NCI-H2196 treated with DMSO at 0.1 percent for 48 hours (cell line): ENCODE results near the gene AP2A1.

ENCODE experiments used
- DNase-seq: peaks from one replicate; lab custom pipeline; 2025; ENCODE audit not compliant: unreplicated experiment; lab: John Stamatoyannopoulos, UW

AP2A1 gene

DNA sequence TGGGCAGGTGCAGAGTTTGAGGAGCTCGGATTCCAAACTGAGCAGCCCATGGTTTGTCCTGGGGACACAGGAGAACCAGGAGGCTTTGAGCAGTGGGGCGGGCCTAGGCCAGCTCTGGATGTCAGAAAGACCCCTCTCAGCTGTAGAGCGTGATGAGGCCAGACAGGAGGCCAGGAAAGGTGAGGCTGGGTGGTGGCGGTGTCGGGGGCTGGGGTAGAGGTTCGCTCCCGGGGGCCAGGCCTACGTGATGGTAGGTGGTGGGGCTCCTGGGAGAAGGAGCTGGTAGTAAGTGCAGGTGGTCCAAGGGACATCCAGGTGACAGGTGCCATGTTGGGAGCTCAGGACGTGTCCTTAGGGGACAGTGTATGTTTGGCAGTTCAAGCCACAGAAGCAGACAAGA, 70.6 kb downstream of the AP2A1 start:
- DNase-seq = no peak

DNA sequence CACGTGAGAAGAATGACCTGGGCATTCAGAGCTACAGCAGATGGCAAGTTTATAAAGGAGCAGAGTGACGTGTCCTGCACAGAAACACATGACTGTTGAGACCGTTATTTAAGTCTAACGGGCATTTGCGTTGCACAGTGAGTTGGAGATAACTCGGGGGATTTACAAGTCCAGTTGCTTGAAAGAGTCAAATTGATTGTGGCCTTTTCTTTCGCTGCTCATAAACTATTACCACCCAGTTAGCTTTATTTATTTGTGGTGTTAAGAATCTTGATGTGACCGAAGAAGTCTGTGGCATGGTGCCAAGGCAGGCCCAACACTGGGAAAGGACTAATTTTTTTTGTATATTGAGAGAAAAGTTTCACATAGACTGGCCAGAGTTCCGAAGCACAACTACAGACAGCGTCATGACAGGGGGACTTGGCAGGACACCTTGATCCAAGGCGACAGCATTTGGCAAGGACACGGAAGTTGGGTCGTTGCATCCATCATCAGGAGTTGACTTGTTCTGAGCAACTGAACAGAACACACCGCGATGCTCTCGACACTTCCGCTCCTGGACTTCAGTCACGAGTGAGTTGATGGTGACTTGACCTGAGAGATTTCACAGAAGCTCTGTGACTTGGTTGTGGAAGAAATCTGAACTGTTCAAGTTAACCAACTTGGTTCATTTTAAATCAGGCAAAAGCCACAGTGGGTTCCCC, 72.2 kb downstream of the AP2A1 start:
- DNase-seq = no peak

DNA sequence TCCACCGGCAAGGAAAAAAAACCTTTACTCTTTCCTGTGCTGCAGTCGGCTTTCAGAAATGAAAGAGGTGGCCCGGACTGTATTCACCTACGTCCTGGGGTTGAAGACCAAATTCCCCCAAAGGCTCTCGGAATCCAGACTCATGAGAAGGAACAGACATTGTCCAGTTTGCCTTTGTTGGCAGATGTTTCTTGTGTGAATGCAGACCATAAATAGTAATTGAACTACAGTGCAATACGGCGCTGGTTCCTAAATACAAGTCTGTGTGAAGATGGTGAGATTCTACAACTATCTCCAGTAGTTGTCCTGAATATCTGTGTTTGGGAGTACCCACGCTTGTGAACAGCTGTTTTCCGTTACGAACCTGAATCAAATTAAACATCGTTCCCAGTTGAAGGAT, 72.9 kb downstream of the AP2A1 start:
- DNase-seq = no peak

- no peak for DNase-seq
Observed at GRCh38 chr19:49840321-49840720, 73.5 kb downstream of the AP2A1 start.

DNA sequence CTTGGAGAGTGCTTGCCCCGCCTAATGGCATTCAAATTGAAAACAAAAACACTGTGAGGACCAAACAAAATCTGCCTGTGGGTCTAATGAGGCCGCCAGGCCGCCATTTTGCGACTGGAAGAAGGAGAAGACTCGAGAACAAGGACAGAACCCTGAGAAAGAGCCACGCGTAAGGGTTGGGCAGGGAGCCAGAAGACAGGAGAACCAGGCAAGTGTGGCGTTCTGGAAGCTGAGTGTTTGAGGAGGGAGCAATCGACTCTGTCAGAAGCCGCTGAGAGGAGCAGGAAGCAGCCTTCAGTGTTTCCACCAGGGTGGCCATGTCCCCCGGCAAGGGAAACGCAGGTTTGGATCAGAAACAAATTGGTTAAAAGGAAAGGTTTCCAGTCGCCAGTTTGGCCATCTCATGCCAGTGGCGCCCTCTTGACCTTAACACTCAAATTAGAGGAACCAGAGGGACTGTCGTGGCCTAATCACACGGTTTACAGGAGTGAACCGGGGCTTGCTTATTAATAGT, 74.0 kb downstream of the AP2A1 start:
- DNase-seq = no peak

DNA sequence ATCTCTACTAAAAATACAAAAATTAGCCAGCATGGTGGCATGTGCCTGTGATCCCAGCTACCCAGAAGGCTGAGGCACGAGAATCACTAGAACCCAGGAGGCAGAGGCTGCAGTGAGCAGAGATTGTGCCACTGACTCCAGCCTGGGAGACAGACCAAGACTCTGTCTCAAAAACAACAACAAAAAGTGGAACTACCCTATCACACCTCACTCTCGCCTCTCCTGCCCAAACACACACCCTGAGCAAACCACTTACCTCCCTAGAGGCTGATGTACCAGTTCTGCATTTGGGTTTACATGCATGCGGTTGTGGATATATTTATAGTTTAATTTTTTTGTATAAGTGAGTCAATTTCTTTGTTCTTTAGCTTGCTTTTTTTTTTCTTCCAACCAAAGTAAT, 76.5 kb downstream of the AP2A1 start:
- DNase-seq = no peak

DNA sequence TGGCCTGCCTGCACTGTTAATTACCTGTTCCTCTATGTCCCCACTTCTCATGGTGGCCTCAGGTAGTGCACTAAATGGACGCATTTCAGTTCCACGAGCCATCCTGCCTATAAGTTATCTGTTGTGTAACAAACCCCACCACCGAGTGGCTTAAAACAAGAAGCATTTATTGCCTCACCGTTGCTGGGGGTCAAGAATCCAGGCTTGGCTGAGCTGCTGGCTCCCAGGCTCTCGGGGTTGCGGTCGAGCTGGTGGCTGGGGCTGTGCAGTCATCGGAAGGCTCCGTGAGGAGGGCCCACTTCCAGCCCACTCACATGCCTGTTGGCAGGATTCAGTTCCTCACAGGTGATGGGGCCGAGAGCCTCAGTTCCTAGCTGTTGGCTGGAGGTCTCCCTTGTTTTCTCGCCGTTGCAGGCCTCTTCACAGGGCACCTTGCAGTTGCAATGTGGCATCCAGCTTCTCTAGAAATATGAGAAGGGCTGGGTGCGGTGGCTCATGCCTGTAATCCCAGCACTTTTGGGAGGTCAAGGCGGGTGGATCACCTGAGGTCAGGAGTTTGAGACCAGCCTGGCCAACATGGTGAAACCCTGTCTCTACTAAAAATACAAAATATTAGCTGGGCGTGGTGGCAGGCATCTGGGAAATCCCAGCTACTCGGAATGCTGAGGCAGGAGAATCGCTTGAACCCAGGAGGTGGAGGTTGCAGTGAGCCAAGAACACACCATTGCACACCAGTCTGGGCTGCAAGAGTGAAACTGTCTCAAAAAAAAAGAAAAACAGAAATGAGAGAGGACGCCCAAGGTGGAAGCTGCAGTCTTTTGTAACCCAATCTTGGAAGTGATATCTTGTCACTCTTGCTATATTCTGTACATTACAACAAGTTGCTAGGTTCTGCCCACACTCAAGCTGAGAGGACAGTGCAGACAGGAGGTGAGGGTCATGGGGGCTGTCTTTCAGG, 77.6 kb downstream of the AP2A1 start:
- DNase-seq = no peak

DNA sequence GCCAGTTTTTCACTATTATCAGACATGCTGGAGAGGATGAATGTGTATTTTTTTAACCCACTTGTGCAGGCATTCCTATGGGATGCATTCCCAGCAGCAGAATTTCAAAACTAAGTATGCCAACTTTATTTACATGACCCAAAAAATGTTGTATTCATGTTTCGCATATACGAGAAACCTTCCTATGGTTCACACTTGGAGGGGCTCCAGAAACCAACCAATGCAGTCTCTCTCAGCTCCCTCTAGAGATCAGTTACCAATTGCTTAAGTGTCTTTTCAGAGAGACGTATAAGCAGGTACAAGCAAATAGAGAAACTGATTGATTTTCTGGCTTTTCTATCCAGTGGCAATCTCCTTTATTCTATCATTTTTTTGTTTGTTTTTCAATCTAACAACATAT, 78.6 kb downstream of the AP2A1 start:
- DNase-seq = no peak

DNA sequence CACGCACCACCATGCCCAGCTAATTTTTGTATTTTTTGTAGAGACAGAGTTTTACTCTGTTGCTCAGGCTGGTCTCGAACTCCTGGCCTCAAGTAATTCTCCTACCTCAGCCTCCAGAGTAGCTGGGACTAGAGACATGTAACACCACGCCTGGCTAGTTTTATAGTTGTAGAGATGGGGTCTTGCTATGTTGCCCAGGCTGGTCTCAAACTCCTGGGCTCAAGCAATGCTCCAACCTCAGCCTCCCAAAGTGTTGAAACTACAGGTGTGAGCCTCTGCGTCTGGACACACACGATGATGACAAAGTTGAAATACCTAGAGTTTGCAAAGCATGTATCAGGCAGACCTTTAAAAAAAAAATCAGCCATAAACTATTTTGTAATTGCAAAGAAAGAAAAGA, 79.6 kb downstream of the AP2A1 start:
- no peak for DNase-seq

GRCh38 chr19:49847731-49848696, 81.2 kb downstream of the AP2A1 start:
- no peak for DNase-seq

GRCh38 chr19:49848938-49849337, 82.1 kb downstream of the AP2A1 start:
- no peak for DNase-seq

DNA sequence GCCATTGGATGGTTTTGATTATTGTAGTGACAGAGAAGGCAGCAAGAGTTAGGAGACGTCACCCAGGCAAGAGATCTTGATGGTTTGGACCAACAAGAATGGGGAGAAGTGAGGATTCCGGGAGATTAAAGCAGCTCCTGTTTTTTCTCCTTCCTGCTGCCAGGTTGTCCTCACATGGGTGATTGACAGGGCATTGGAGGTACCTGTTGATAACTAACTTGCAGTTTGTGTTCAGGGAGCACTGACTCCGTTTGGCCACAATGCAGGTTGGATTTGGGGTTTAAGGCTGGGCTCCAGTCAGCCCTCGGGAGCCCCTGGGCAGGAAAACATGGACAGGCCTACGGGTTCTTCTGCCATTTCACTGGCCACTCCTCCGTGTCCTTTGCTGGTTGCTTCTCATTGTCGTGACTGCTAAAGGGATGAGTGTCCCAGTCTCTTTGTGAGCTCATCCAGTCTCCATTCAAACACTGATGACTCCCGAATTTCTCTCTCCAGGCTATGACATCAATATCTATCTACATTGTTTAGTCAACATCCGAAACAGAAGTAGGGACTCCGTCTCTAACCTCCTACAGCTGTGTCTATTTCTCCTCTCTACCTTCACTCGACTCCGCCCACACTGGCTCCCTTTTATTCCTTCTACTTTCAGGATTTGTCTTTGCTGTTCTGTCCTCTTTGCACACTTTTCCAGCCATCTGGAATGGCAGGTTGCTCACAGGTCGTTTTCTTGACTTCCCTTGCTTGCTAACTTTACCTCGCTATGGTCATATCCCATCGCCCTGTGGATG, 82.8 kb downstream of the AP2A1 start:
- no peak for DNase-seq

DNA sequence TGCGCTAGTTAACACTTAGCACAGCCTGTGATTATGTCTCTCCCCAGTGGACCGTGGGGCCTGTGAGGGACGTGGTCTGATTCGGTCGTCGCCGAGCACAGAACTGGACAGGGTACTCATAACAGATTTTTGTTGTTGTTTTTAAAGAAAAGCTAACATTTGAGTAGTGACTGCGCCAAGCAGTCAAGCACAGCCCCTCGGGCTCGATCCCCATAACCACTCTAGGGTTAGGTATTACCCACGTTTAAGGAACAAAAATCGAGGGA, 83.4 kb downstream of the AP2A1 start:
- DNase-seq = no peak

DNA sequence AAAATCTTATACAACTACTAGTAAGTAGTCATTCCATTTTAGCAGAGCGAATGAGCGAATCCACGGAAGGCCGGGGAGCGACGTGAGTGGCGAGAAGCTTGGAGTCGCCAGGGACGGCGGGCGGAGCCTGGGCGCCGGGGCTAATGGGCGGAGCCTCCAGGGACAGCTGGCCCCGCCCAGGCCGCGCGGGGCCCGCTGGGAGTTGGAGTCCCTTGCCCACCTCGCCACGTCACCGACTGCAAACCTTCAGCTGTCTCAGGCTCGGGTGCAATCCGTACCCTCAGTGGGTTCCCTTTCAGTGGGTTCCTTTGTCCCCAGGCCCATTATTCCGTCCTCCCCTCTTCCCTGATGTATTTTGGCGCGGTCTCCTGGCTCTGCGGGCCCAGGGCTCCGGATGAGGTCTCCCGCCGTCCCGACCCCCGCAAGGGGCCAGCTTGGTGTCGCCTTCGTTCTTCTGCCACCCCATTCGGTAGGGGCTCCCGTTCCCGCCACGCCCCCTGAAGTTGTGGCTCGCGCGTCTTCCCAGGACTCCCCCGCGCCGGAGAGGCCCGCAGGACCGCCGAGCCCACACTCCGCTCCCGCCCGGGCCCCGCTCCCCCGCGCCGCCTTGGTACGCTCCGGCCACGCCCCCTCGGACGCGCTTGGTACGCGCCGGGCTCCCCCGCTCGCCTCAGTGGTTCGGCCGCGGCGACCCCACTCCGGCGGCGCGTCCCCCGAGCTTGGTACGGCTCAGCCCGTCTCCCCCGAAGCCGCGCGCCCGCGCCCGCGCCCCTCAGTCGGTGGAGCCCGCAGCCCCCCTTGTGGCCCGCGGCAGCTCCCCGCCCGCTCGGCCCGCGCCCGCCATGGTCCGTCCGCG, 83.9 kb downstream of the AP2A1 start, which contains the start of gene PTOV1:
PTOV1 (plus strand) TSS at position 673 of the 856 bp plus-strand sequence.
- DNase-seq = peak; percentile 90

DNA sequence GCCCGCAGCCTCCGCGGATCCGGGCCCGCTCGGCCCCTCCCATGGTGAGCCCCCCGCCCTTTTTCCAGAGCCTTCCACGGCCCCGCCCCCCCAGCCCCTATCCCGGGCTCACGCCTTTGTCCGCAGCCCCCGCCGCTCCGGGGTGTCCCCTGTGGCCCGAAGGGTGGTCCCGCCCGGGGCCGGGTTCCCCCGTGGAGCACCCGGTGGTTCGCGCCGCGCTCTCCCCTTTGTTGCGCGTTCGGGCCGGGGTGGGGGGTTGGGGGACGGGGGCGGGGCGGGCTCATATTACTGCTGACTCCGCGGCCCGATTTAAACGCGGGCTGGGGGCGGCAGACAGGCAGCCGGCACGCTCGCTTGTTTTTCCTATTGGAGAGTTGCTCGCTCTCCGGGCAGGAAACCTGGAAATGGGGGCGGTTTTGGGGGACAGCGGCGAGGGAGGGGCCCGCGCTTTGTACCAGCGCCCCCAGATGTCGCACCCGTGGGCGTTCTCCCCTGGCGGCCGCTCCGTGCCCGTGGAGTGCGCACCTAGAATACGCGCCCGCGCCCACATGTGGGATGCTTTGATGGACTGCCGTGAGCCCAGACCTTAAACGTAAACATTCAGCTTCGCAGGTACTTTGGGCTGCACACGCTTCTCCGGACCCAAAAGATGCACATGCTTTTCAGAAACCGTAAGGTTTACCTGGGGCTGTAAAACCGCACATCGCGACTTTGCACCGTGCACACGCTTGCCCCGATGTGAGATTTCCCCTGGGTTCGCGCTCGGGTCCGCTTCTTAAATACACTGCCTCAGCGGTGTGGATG, 84.9 kb downstream of the AP2A1 start:
- no peak for DNase-seq

DNA sequence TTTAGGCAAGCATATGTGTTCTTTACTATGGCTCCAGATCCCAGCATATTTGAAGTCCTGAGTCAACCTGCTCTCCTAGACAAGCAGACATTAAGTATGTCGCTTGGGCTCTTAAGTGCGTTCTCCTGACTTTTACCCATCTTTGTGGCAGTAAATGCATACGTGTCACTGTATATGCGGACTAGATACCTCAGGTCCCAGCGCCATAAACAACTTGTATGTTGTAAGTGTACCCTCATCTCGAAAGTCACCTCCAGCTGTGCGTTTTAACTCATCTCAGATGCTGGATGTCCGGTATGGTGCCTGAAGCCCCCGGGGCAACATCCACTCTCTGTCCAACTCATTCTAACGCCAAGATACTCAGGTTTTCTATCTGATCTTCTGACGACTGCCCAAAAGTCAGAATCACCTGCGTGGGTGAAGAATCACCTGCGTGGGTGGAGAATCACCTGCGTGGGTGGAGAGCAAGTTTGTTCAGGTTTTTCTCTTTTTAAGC, 85.9 kb downstream of the AP2A1 start:
- no peak for DNase-seq

DNA sequence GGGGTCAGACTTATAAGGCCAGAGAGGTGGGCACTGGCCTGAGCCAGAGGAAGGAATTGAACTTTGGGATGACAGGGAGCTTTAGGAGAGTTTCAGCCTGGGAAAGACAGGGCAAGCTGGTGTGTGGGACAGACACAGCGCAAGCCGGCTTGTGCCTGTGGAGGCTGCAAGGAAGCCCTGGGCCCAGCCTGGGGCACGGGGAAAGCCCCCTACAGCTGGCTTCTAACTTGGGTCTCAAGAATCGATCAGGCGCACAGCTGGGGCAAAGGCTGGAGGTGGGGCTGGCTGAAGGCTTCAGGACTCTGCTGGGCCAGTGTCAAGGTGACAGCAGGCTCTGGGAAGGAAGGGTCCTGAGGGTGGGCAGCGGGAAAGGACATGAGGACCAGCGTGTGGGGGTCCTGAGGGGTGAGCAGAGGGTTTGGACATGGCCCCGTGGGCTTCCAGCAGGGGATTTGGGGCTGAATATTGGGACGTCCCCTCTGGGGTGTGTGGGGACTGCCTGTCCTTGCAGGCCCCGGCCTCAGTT, 87.1 kb downstream of the AP2A1 start:
- no peak for DNase-seq
